ENCODE results near the gene PPP1R10. TPM values are rescaled to one million over a fixed set of nuclear protein-coding genes. Genes with fewer than 3 reads are reported as not detected.
A peak's percentile ranks its signal among the peaks of the same experiment; 100 is the strongest.

Gene PPP1R10
- total and polyA plus RNA-seq, 2 of the 13 experiments (the other 11 are each of a cell fraction or from before 2014, with no cell fraction given), result 26.3 to 38.4 TPM

DNA sequence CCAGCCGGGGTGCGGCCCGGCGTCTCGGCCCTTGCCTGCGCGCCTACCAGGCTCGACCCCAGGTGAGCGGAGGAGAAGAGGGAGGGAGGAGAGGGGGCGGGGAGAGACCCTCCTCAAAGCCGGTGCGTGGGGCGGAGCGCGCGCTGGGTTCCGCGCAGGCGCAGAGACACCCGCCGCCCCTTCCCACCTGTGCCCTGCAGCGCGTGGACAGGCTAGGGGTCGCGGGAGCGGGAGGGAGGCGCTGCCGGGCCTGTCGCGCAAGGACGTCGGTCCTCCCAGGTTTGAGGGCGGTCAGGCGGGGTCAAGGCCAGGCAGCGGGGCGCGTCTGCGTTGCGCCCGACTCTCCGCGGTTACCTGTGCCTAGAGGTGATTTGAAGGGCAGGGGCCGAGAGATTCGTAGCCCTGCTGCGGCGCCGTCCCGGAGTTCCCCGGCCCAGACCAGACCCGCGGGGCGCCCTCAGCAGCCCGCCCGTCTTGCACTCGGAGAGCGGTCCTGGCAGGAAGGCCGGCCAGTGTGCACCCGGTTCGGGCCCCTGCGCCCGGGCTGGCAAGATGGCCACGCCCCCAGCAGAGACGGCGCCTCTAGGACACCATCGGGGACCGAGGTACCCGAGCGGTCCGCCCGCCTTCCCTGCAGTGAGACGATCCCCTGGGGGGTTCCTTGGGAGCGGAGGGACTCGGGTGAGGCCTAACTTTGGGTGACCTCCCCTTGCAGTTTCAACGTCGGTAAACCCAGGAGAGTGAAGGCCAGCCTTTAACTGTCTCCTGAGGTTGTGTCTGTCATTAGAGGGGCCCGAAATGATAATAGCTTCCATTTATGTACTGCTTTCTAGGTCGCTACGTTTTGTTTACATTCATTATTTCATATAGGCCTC lies 30.4 kb upstream of the PPP1R10 start (continued):
- TF ChIP-seq, protein P1, sequence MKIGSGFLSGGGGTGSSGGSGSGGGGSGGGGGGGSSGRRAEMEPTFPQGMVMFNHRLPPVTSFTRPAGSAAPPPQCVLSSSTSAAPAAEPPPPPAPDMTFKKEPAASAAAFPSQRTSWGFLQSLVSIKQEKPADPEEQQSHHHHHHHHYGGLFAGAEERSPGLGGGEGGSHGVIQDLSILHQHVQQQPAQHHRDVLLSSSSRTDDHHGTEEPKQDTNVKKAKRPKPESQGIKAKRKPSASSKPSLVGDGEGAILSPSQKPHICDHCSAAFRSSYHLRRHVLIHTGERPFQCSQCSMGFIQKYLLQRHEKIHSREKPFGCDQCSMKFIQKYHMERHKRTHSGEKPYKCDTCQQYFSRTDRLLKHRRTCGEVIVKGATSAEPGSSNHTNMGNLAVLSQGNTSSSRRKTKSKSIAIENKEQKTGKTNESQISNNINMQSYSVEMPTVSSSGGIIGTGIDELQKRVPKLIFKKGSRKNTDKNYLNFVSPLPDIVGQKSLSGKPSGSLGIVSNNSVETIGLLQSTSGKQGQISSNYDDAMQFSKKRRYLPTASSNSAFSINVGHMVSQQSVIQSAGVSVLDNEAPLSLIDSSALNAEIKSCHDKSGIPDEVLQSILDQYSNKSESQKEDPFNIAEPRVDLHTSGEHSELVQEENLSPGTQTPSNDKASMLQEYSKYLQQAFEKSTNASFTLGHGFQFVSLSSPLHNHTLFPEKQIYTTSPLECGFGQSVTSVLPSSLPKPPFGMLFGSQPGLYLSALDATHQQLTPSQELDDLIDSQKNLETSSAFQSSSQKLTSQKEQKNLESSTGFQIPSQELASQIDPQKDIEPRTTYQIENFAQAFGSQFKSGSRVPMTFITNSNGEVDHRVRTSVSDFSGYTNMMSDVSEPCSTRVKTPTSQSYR (CRISPR knock-in tag; IDR thresholded peaks at IDR 0.05; ENCODE audit: borderline replicate concordance), result peak; percentile 69
- TF ChIP-seq ZBTB7B (CRISPR knock-in tag; IDR thresholded peaks at IDR 0.05), result peak; percentile 95
- TF ChIP-seq CTCF (CRISPR knock-in tag; IDR thresholded peaks at IDR 0.05), result peak; percentile 55
- no peak; the same call in 1 of the 2 replicates for TF ChIP-seq JUND (CRISPR knock-in tag; IDR thresholded peaks at IDR 0.05)
- peak; percentile 95 for TF ChIP-seq NR2C2 (CRISPR knock-in tag; IDR thresholded peaks at IDR 0.05; ENCODE audit: borderline replicate concordance)
- TF ChIP-seq ZNF235 (CRISPR knock-in tag; IDR thresholded peaks at IDR 0.05; ENCODE audit: borderline replicate concordance), result peak; percentile 39; the same call in 1 of the 2 replicates
- peak; percentile 93; the same call in 1 of the 2 replicates for TF ChIP-seq ZNF256 (CRISPR knock-in tag; conservative IDR thresholded peaks at IDR 0.05)
- TF ChIP-seq AHR (CRISPR knock-in tag; IDR thresholded peaks at IDR 0.05), result peak; percentile 92; the same call in 1 of the 2 replicates
- TF ChIP-seq IKZF5 (CRISPR knock-in tag; IDR thresholded peaks at IDR 0.05), result peak; percentile 64
- peak; percentile 87 for TF ChIP-seq CCDC6 (CRISPR knock-in tag; IDR thresholded peaks at IDR 0.05)
- no peak for TF ChIP-seq ETV6 (CRISPR knock-in tag; conservative IDR thresholded peaks at IDR 0.05)
- 0 out of 2 replicates have a peak, but pooled peaks have one; percentile 41 for TF ChIP-seq ZNF292 (CRISPR knock-in tag; IDR thresholded peaks at IDR 0.05; ENCODE audit: borderline replicate concordance, low read depth)
- no peak for TF ChIP-seq STAG1 (CRISPR knock-in tag; IDR thresholded peaks at IDR 0.05)
- TF ChIP-seq ZNF564 (CRISPR knock-in tag; IDR thresholded peaks at IDR 0.05), result peak; percentile 81; the same call in 1 of the 2 replicates
- TF ChIP-seq ARHGAP35 (CRISPR knock-in tag; IDR thresholded peaks at IDR 0.05; ENCODE audit: borderline replicate concordance), result peak; percentile 95; the same call in 1 of the 2 replicates
- TF ChIP-seq, protein P2, sequence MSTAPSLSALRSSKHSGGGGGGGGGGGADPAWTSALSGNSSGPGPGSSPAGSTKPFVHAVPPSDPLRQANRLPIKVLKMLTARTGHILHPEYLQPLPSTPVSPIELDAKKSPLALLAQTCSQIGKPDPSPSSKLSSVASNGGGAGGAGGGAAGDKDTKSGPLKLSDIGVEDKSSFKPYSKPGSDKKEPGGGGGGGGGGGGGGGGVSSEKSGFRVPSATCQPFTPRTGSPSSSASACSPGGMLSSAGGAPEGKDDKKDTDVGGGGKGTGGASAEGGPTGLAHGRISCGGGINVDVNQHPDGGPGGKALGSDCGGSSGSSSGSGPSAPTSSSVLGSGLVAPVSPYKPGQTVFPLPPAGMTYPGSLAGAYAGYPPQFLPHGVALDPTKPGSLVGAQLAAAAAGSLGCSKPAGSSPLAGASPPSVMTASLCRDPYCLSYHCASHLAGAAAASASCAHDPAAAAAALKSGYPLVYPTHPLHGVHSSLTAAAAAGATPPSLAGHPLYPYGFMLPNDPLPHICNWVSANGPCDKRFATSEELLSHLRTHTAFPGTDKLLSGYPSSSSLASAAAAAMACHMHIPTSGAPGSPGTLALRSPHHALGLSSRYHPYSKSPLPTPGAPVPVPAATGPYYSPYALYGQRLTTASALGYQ (CRISPR knock-in tag; IDR thresholded peaks at IDR 0.05), result peak; percentile 94
- TF ChIP-seq RBAK (CRISPR knock-in tag; IDR thresholded peaks at IDR 0.05), result no peak
